Midbrain (tissue), 1 donor: ENCODE results near the gene FOXA3.
A peak's percentile ranks its signal among the peaks of the same experiment; 100 is the strongest.
"Not testable (repeated sequence)": the region's sequence is repeated elsewhere in the genome, so short reads cannot be mapped to it uniquely, and the experiment has no call there.

Experiments
- DNase-seq: peaks from one replicate; lab custom pipeline; 2025; lab: John Stamatoyannopoulos, UW

Gene FOXA3

DNA sequence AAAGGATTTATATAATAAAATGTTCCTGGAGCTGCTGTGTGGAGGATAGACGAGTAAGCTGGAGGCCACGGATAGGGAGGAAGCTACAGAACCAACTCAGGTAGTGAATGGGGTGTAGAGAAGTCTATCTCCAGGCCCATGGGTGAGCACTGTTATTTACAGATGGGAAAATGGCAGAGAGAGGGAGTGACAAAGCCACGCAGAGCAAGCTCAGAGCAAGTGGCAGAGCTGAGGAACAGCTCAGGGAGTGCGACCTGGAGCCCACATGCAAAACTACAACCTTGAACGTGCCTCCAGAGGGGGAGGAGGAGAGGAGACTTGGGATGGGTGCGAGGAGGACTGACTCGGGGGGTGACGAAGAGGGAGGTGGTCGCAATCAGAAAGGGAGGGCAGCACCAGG is 35.6 kb upstream of the FOXA3 start:
- no peak for DNase-seq

DNA sequence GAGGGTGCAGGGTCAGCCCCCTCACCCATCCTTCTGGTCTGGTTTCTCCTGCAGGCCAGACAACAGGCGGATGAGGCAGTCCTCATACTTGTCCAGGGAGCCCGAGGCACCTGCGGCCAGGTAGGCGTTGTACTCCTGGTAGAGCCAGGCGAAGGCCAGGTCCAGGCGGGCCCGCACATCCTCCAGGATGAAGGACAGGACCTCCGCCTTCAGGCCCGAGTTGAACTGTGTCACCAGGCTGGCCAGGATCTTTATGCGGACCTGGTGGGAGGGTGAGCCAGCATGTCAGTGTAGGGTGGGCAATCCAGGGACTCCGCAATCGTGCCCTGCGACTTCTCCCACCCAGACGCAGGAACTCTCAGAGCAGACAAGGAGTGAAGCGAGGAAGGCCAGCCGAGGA is 35.2 kb upstream of the FOXA3 start:
- DNase-seq = no peak

DNA sequence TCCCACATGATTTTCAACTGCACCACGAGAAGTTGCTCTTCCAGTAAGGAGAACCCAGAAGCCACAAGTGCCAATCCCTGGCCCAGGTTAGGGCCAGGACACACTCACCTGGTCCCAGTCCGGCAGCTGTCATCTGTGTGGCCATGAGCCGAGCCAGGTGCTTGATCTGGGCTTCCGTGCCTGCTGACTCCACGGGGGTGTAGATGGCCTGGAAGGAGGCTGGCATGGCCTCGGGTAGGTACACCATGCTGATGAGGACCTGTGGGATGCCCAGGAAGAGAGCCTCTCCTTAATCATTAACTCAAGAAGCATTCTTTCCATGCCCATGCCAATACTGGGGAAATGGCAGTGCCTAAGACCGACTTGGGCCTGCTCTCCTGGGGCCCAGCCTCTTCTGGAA is 29.2 kb upstream of the FOXA3 start:
- DNase-seq = no peak

DNA sequence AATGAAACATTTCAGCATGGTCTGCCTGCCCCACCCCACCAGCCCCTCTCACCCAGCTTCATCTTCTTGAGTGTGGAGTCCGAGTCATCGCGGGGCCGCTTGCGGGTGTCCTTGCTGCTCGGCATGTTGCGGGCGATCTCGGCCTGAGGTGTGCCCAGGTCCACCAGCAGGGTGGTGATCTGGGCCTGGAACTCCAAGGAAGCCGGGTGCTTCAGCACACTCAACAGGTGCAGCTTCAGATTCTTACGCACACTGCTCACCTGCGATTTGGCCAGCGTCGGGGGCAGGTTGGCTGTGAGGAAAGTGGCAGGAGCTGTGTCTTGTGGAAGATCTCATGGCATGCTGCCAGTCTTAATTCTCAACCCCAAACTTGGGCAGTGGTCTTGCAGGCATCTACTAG is 21.9 kb upstream of the FOXA3 start:
- no peak for DNase-seq

DNA sequence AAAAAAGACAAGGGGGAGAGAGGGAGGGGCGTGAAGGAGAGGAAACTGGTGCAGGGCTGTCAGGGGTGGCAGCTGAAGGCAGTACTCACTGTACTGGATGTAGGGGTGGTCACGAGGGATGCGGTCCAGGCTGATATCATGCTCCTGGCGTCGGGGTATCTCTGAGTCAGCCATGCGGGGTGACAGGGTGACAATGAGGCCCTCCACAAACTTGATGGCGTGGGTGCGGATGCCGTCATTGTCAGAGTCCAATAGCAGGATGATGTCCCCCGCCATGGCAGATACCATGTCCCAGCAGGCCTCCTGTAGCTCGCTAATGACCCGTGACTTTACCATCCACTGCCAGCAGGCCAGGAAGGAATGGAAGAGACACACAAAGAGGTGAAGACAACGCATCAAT is 16.5 kb upstream of the FOXA3 start:
- DNase-seq = no peak

DNA sequence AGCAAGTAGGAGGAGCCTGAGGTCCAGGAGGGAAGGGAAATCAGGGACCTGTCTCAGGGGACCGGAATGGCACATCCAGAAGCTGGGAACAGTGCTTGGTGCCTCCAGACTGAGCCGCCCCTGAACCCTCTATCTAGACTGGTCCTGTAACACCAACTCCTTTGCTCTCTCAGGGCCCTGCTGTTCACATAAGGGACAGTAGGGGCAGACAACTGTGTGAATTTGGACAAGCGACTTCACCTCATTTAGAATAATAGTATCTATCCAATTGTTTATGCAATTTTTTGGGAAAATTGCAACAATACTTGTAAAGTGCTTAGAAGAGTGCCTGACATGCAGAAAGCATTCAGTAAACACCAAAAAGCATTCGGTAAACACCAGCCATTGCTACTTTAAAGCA is 15.2 kb upstream of the FOXA3 start:
- no peak for DNase-seq

DNA sequence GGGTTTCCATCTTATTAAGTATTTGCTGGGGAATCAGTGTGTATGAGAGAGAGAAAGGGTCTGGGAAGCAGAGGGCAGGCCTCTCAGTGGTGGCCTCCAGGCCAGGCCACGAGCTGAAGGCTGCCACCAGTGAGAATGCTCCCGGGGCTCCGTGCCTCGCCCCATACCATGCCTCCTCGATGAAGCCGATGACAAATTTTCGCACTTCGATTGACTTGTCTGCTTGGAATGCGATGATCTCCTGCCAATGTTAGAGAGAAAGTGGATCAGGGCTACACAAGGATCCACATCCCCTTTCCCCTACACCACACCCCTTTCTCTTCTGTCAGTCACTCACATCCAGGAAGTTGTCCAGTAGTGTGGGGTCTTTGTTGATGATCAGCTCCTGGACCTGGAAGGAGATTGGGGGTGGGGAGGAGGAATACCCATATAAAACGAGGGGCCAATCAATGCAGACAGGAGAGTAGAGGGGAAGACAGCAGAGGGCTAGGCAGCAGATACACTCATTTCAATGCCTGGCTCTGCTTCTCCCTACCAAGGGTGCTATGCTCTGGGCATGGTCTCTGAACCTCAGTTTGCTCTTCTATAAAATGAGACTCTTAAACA is 11.9 kb upstream of the FOXA3 start:
- no peak for DNase-seq

DNA sequence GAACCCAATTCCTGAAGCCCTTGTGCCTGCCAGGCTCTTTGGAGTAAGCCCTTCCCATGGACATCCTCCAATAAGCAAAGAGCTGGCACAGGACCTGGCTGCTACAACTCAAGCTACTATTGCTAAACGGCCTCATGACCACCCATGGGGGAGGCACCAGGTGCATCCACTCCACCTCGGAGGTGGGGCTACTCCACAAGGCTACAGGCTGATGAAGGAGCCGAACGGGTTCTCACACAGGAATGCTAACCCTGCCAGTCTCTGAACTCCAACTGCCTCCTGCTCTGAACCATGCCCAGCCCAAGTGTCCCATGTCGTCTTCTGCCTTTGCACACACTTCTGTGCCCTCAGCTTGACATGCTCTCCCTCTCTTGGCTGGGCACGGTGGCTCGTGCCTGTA is 11.1 kb upstream of the FOXA3 start:
- no peak for DNase-seq

DNA sequence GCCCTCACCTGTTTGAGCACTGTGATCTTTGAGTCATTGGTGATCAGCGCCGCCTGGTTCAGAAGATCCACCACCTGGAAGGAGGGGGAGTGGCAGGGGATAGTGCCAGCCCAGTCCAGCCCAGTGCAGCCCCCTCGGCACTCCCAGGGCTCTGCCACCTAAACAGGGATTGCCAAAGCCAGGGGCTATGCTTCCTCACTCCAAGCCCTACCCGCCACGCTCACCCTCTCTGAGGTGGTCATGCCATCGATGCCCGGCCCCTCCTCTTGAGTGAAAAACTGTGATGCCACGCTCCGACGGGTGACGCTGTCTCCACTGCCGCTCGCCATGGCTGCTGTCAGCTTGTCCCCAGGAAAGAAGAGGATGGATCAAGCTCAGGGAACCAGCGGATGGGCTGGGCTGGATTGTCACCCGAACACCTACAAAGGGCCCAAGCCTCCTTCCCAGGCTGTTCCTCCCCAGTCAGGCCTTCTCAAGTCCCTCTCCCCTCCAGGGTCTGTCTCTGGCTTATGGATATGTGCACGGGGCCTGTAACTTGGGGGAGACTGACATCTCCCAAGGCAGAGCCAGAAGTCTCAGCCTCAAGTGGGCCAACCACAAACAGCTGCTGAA is 9.9 kb upstream of the FOXA3 start:
- no peak for DNase-seq

DNA sequence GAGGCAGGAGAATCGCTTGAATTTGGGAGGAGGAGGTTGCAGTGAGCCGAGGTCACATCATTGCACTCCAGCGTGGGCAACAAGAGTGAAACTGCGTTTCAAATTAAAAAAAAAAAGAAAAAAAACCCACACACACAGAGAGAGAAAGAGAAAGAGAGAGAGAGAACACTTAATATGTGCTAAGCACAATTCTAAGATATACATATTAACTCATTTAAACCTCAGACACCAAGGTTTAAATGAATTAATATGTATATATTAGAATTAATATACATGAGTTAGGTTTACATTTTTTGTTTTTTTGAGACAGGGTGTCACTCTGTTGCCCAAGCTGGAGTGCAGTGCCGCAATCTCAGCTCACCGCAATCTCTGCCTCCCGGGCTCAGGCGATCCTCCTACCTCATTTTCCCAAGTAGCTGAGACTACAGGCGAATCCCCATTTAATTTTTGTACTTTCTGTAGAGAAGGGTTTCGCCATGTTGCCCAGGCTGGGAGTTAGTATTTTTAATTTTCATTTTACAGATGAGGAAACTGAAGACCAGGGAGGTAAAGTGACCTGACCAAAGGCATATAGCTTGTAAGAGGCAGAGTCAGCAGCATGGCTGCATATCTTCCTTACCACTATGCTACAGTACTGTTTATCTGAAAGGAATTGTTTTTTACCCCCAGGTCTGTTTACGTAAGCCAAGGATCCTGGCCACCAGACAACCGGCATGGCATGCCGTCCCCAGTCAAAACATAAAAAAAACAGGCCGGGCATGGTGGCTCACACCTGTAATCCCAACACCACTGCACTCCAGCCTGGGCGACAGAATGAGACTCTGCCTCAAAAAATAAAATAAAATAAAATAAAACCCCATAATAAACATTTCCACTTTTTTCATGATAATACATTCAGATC is 3.5 kb upstream of the FOXA3 start:
- DNase-seq = no peak

DNA sequence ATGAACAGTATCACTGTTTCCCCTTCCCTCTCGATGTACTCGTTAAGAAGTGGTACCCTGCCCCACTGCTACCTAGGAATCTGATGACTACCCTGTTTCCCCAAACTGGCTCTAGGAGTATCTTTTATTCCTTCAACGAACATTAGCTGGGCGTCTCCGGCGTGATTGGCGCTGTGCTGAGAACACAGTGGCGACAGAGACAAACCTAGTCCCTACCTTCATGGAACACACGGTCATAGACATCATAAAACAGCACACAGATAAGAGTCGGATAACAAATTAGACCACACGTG is 1.9 kb upstream of the FOXA3 start:
- DNase-seq = peak; percentile 63

DNA sequence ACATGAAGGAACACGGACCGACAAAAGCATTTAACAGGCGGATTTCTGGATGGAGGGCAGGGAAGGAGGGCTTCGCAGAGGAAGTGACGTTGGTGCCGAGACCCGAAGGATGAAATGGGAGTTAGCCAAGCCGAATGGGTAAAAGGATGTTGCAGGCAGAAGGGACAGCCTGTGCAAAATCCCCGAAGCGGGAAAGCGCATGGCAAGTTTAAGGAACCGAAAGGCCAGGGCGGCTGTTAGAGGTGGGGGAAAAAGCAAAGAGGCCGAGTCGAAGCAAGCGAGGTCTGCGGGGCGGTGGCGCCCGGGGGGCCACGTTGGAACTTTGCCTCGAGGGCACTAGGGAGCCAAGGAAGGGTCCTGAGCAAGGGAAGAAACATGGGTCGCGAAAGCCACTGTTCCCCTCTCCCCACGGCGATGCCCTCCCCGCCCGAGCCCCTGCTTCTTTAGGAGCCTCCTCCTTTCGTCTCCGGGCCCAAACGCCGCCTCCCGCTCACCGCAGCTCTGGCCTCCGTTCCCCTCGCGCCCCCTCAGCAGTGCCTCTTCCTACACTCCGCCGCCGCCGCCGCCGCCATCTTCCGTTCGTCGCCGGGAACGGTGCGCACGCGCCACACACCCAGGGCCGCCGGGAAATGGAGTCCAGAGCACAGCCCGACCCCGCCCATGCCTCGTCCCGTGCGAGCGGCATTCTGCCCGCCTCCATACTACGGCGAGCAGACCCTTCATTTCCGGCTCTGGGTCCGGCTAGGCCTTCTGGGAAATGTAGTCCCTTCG is 1.4 kb upstream of the FOXA3 start, which contains the start of gene SYMPK:
TSS of gene SYMPK (minus strand) at position 584 of the 771 bp plus-strand sequence. CDS start 8,652 bp downstream, outside the sequence.
- peak; percentile 99 for DNase-seq

DNA sequence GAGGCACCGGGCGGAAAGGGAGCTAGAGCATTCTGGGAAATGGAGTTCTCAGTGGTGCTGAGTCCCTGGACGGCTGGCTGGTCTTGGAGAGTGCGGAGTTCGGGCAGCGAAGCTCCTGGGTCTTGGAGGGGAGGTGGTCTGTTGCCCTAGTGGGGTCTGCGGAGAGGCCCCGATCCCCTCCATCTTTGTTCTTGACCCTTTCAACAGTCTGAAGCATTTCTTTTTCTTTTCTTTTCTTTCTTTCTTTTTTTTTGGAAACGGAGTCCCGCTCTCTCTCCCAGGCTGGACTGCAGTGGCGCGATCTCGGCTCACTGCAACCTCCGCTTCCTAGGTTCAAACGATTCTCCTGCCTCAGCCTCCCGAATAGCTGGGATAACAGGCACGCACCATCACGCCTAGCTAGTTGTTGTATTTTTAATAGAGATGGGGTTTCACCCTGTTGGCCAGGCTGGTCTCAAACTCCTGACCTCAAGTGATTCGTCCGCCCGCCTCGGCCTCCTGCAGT is 739 bp upstream of the FOXA3 start:
- DNase-seq = no peak

DNA sequence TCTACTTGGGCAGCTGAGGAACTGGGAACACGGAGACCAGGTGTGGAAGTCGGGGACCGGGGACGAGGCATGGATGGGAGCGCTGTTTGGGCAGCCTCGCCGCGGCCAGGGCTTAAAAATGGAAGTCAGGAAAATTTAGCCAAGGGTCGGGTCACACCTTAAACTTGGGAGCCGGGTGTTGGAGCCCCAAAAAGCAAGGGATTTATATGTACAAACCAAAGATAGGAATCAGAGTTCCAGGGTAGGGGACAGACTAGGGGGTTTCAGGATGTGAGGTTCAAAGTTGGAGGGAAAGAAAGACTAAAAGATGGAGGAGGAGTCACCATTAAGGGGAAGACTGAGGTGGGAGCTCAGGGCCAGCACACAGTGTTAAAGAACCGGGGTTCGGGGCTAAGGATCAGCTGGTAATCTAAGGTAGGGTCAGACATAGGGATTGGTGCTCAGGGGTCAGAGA is 530 bp downstream of the FOXA3 start:
- no peak for DNase-seq

DNA sequence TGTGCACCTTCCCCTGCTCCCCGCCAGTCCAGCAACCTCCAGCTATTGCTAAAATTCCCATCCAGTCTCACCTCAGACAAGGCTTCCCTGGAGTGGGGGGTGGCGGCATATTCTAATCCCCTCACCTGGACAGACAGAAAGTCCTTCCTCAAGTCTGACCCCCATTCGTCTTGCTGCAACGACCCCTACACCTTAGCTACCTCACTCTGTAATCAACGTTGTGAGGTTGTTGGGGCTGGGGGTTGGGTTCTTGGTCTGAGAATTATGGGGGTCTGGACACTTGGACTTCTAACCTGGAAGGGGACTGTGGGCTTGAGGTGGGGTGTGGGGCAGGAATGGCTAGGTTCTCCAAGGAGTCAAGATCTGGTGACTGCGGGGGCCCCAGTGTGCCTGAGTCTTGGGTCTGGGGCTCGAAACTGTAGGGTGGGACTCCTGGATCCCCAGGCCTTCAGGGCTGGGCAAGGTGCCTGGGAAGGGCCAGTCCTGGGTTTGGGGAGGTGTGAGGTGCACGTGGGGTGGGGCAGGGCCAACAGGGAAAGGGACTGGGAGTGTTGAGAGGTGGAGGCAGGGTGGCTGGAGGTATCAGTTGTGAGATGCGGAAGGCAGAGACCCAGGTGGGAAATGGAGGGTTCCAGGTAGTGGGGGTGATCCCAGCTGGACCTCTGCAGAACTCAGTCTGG is 1.3 kb downstream of the FOXA3 start:
- DNase-seq = no peak

DNA sequence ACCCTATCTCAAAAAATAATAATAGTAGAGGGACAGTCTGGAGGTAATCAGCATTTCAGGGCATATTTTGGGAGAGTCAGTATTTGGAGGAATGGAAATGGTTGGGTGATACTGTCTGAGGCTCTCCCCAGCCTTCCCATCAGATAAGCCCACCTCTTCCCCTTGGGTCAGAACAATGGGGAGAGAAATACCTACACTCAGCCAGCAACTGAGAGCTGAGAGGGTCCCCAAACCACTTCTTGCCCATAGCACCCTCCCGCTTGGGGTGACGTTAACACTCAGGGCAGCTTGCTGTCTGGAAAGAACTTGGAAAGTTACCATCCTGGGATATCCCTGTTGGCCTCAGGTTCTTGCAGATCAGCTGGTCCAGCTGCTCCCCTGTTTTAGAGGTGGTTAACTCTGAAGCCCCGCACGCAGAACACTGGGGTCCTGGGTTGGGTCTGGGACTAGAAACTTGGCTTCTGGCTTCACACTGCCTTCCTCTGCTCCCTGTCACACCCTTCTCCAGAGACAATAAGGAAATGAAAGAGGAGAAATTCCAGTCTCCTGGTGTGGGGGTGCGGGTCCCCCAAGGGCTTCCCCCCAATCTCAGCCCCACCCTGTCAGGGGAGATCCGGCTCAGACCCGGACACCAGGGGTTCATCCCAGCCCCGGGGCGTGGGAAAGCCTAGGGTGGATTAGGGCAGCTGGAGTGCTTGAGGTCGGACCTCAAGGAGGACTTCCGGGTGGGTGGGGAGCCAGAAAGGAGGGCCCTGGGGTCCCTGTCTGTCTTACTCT is 2.5 kb downstream of the FOXA3 start:
- DNase-seq = no peak

DNA sequence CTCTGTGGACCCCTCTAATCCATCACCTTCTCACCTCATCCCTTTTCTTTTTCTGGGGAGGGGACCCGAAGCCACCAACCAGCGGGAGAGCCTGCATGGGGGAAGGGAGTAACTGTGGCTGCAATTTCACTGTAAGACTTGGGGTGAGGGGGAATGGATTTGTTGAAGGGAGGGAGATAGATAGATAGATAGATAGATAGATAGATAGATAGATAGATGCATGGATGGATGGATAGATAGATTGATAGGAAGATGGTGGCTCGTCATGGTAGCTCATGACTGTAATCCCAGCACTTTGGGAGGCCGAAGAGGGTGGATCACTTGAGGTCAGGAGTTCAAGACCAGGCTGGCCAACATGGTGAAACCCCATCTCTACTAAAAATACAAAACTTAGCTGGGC is 3.1 kb downstream of the FOXA3 start:
- DNase-seq = not testable (repeated sequence)

DNA sequence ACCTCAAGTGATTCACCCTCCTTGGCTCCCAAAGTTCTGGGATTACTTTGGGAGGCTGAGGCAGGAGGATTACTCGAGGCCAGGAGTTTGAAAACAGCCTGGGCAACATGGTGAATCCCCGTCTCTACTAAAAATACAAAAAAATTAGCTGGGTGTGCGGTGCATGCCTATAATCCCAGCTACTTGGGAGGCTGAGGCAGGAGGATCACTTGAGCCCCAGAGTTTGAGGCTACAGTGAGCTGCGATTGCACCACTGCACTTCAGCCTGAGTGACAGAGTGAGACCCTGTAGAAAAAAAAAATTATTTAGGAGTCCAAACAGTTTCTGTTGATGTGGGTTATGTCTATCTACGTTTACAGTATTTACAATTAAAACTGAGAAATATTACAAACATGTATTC is 6.7 kb downstream of the FOXA3 start:
- no peak for DNase-seq

DNA sequence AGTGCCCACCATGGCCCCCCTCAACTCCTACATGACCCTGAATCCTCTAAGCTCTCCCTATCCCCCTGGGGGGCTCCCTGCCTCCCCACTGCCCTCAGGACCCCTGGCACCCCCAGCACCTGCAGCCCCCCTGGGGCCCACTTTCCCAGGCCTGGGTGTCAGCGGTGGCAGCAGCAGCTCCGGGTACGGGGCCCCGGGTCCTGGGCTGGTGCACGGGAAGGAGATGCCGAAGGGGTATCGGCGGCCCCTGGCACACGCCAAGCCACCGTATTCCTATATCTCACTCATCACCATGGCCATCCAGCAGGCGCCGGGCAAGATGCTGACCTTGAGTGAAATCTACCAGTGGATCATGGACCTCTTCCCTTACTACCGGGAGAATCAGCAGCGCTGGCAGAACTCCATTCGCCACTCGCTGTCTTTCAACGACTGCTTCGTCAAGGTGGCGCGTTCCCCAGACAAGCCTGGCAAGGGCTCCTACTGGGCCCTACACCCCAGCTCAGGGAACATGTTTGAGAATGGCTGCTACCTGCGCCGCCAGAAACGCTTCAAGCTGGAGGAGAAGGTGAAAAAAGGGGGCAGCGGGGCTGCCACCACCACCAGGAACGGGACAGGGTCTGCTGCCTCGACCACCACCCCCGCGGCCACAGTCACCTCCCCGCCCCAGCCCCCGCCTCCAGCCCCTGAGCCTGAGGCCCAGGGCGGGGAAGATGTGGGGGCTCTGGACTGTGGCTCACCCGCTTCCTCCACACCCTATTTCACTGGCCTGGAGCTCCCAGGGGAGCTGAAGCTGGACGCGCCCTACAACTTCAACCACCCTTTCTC is 8.2 kb downstream of the FOXA3 start:
- no peak for DNase-seq

DNA sequence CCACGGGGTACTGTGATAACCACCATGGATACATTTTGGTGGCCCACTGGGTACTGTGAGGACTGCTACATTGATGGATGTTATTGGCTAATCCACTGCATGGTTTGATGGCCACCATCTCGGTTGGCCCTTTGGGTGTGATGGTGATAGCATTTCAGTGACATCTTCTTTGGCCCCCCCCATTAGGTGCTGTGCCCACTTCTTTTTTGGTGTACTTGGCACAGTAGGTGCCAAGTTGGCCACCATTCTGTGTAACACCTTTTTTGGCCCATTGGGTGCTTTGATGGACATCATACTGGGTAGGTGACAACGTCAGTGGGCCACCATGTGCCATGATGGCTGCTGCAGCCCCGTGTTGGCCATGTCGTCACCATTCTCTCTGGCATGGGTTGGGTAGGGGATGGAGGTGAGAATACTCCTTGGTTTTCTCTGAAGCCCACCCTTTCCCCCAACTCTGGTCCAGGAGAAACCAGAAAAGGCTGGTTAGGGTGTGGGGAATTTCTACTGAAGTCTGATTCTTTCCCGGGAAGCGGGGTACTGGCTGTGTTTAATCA is 9.2 kb downstream of the FOXA3 start:
- no peak for DNase-seq
